CD1c-positive myeloid dendritic cell (primary cell): ENCODE results near the gene RELA.
"Not testable (repeated sequence)": the region's sequence is repeated elsewhere in the genome, so short reads cannot be mapped to it uniquely, and the experiment has no call there.

Experiments
- DNase-seq: peaks from one replicate; pipeline ENCODE4 v3.0.0-alpha.2; 2016; ENCODE audit errors: extremely low spot score

RELA gene

GRCh38 chr11:65672180-65672860 is 9.6 kb upstream of the RELA start:
- no peak for DNase-seq

- DNase-seq: peak; percentile 86
Observed at GRCh38 chr11:65663639-65664200, 1.0 kb upstream of the RELA start.

- no peak for DNase-seq
Observed at GRCh38 chr11:65662247-65662798, 393 bp downstream of the RELA start.

GRCh38 chr11:65661599-65662246 is 993 bp downstream of the RELA start:
- no peak for DNase-seq

- DNase-seq: not testable (repeated sequence)
Observed at GRCh38 chr11:65660908-65661307, 1.8 kb downstream of the RELA start.

- DNase-seq: no peak
Observed at GRCh38 chr11:65660038-65660437, 2.7 kb downstream of the RELA start.

GRCh38 chr11:65658174-65659021 is 4.3 kb downstream of the RELA start:
- DNase-seq: no peak

- DNase-seq: no peak
Observed at GRCh38 chr11:65657426-65657825, 5.3 kb downstream of the RELA start.

- DNase-seq: no peak
Observed at GRCh38 chr11:65655570-65656332, 7.0 kb downstream of the RELA start.

GRCh38 chr11:65654375-65655349 is 8.1 kb downstream of the RELA start:
- DNase-seq: no peak

GRCh38 chr11:65653229-65654225 is 9.2 kb downstream of the RELA start:
- no peak for DNase-seq

- peak; percentile 97 for DNase-seq
Observed at GRCh38 chr11:65652511-65653228, 10.0 kb downstream of the RELA start.

- peak; percentile 20 for DNase-seq
Observed at GRCh38 chr11:65651589-65652510, 10.9 kb downstream of the RELA start.

- DNase-seq: no peak
Observed at GRCh38 chr11:65651339-65651588, 11.5 kb downstream of the RELA start.

- DNase-seq: no peak
Observed at GRCh38 chr11:65650547-65651338, 12.0 kb downstream of the RELA start.
